Liver (tissue), 3 donors: ENCODE data around the gene SLC39A13.

ENCODE experiments used
- ATF3 ChIP-seq: IDR thresholded peaks from 2 replicates; pipeline ENCODE4 v1.6.1; 2016; ENCODE audit warnings: antibody characterized with exemption
- CTCF ChIP-seq: fragments of 150-350 bp; IDR thresholded peaks from 2 replicates; pipeline ENCODE4 v1.5.1; 2017; ENCODE audit warnings: improper control_type of control experiment, low read depth, low read length; ENCODE audit not compliant: missing input control
- FOXA1 ChIP-seq: IDR thresholded peaks from 2 replicates; pipeline ENCODE4 v1.6.1; 2016; ENCODE audit warnings: antibody characterized with exemption
- GABPA ChIP-seq, 2 donors: IDR thresholded peaks in 1 of 2; conservative IDR thresholded peaks in 1 of 2; 2 replicates each; pipeline ENCODE4 v1.6.1; 2016; ENCODE audit warnings: antibody characterized with exemption in 2 of 2, mild to moderate bottlenecking in 1 of 2, moderate library complexity in 1 of 2
- JUND ChIP-seq, 2 donors: IDR thresholded peaks; 2 replicates each; pipeline ENCODE4 v1.6.1; 2016; ENCODE audit warnings: antibody characterized with exemption in 2 of 2
- MAX ChIP-seq: IDR thresholded peaks from 2 replicates; pipeline ENCODE4 v1.6.1; 2016; ENCODE audit warnings: antibody characterized with exemption
- NR2F2 ChIP-seq: IDR thresholded peaks from 2 replicates; pipeline ENCODE4 v1.6.1; 2016; ENCODE audit warnings: antibody characterized with exemption
- RAD21 ChIP-seq, 2 donors: IDR thresholded peaks; 2 replicates each; pipeline ENCODE4 v1.6.1; 2016; ENCODE audit warnings: antibody characterized with exemption in 2 of 2, mild to moderate bottlenecking in 2 of 2
- REST ChIP-seq: IDR thresholded peaks from 2 replicates; pipeline ENCODE4 v1.6.1; 2016; ENCODE audit warnings: antibody characterized with exemption, mild to moderate bottlenecking
- SP1 ChIP-seq: IDR thresholded peaks from 2 replicates; pipeline ENCODE4 v1.6.1; 2018; ENCODE audit warnings: antibody characterized with exemption, mild to moderate bottlenecking
- TAF1 ChIP-seq: conservative IDR thresholded peaks from 2 replicates; pipeline ENCODE4 v1.6.1; 2016; ENCODE audit warnings: antibody characterized with exemption, mild to moderate bottlenecking
- YY1 ChIP-seq: IDR thresholded peaks from 2 replicates; pipeline ENCODE4 v1.6.1; 2016; ENCODE audit warnings: antibody characterized with exemption, mild to moderate bottlenecking
- ZBTB33 ChIP-seq: IDR thresholded peaks from 2 replicates; pipeline ENCODE4 v1.6.1; 2016; ENCODE audit warnings: antibody characterized with exemption
- donor health status: healthy.
- donor health status: healthy.

- TF ChIP-seq ZBTB33, result no peak
- no peak for TF ChIP-seq CTCF
- TF ChIP-seq REST, result no peak
- no peak for TF ChIP-seq ATF3
- no peak for TF ChIP-seq TAF1
- no peak for TF ChIP-seq RAD21 (IDR thresholded peaks at IDR 0.05)
- TF ChIP-seq JUND (IDR thresholded peaks at IDR 0.05), result no peak
- no peak for TF ChIP-seq NR2F2
- no peak for TF ChIP-seq FOXA1
- TF ChIP-seq YY1, result no peak
- no peak for TF ChIP-seq SP1
- TF ChIP-seq GABPA (IDR thresholded peaks at IDR 0.05 in 1 of 2, conservative IDR thresholded peaks at IDR 0.05 in 1 of 2), result no peak
- TF ChIP-seq MAX, result no peak
Measured at GRCh38 chr11:47391077-47391583, 17.3 kb upstream of the SLC39A13 start.
